NCI-H1092 treated with DMSO at 0.1 percent for 48 hours (cell line): ENCODE results near the gene ASCC1.

Source experiments
- DNase-seq: peaks from one replicate; lab custom pipeline; 2025; lab: John Stamatoyannopoulos, UW

Gene ASCC1

GRCh38 chr10:72081772-72082590 is 134.1 kb downstream of the ASCC1 start:
- no peak for DNase-seq

GRCh38 chr10:72081210-72081609 is 134.9 kb downstream of the ASCC1 start:
- DNase-seq: no peak

GRCh38 chr10:72080042-72080975 is 135.8 kb downstream of the ASCC1 start:
- no peak for DNase-seq

- peak; percentile 22 for DNase-seq
These were observed 136.7 kb downstream of the ASCC1 start for GRCh38 chr10:72079356-72079755.

- no peak for DNase-seq
These were observed 138.6 kb downstream of the ASCC1 start for GRCh38 chr10:72077275-72077990.

GRCh38 chr10:72076756-72077155 is 139.3 kb downstream of the ASCC1 start:
- no peak for DNase-seq

- DNase-seq: no peak
These were observed 140.5 kb downstream of the ASCC1 start for GRCh38 chr10:72075376-72076115.

GRCh38 chr10:72074574-72075375 is 141.3 kb downstream of the ASCC1 start:
- DNase-seq: no peak

GRCh38 chr10:72073708-72074573 is 142.1 kb downstream of the ASCC1 start:
- DNase-seq: no peak

- DNase-seq: no peak
These were observed 143.4 kb downstream of the ASCC1 start for GRCh38 chr10:72072639-72073038.

- no peak for DNase-seq
These were observed 144.0 kb downstream of the ASCC1 start for GRCh38 chr10:72072046-72072445.

- no peak for DNase-seq
These were observed 146.1 kb downstream of the ASCC1 start for GRCh38 chr10:72069751-72070526.

GRCh38 chr10:72068901-72069446 is 147.1 kb downstream of the ASCC1 start:
- DNase-seq: no peak

GRCh38 chr10:72068126-72068765 is 147.8 kb downstream of the ASCC1 start:
- no peak for DNase-seq

GRCh38 chr10:72067463-72068125 is 148.5 kb downstream of the ASCC1 start:
- no peak for DNase-seq

GRCh38 chr10:72066318-72067284 is 149.5 kb downstream of the ASCC1 start:
- no peak for DNase-seq
